ENCODE measurements around the gene LEUTX. TPM values are rescaled to one million over a fixed set of nuclear protein-coding genes. Genes with fewer than 3 reads are reported as not detected.

LEUTX gene
- total RNA-seq, 2 experiments from 2014 or later, result not detected

Other genes with a start within 250 kb of the LEUTX start
- 1 to 10 TPM; 2.4 to 2.7 TPM for gene EID2B, start 246.0 kb upstream of the LEUTX start, total RNA-seq
- gene EID2, start 238.7 kb upstream of the LEUTX start, total RNA-seq, result 10 to 100 TPM; 13.6 to 14.2 TPM
- not detected for gene LGALS13, start 176.3 kb upstream of the LEUTX start, total RNA-seq
- not detected for gene LGALS16, start 122.9 kb upstream of the LEUTX start, total RNA-seq
- gene LGALS14, start 74.4 kb upstream of the LEUTX start, total RNA-seq, result under 1 TPM; 0.39 to 0.70 TPM
- gene CLC, start 40.8 kb upstream of the LEUTX start, total RNA-seq, result not detected
- gene DYRK1B, start 55.3 kb downstream of the LEUTX start, total RNA-seq, result 1 to 10 TPM; 3.8 to 4.9 TPM
- gene FBL, start 67.5 kb downstream of the LEUTX start, total RNA-seq, result 100 to 1,000 TPM; 925 to 936 TPM
- gene FCGBP, start 155.8 kb downstream of the LEUTX start, total RNA-seq, result 1 to 10 TPM; 7.0 to 8.0 TPM
- 100 to 1,000 TPM; 169 to 170 TPM for gene PSMC4, start 192.3 kb downstream of the LEUTX start, total RNA-seq
- 1 to 10 TPM; 3.7 to 3.8 TPM for gene ZNF546, start 218.2 kb downstream of the LEUTX start, total RNA-seq

Data from activated naive CD8-positive, alpha-beta T cell treated with anti-CD3 and anti-CD28 coated beads for 36 hours (primary cell).